ENCODE measurements around the gene KAZN.

Gene KAZN

DNA sequence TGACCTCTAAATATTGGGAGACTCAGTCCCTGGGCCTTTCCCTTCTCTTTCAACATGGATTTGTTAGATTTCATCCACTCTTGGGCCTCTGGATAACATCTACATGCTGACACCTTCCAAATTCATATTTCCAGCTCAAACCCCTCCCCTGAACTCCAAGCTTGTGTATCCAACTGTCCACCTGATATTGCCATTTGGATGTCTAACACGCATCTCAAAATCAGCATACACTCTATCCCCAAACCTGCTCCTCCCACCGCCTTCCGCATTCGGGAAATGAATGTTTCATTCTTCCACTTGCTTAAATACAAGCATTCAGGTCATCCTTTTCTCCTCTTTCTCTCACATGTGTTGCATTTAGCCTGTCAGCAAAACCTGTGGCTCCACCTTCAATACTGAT is 17.5 kb upstream of the KAZN start:
- peaks cover 16% of the 10 kb centered on the region for H3K36me3 Mint-ChIP-seq (ENCODE audit: low read depth)
- no peak overlapping the region for H3K4me3 Mint-ChIP-seq
- peaks cover 7% of the 10 kb centered on the region for H3K27me3 Mint-ChIP-seq (ENCODE audit: low read depth, poor library complexity)

DNA sequence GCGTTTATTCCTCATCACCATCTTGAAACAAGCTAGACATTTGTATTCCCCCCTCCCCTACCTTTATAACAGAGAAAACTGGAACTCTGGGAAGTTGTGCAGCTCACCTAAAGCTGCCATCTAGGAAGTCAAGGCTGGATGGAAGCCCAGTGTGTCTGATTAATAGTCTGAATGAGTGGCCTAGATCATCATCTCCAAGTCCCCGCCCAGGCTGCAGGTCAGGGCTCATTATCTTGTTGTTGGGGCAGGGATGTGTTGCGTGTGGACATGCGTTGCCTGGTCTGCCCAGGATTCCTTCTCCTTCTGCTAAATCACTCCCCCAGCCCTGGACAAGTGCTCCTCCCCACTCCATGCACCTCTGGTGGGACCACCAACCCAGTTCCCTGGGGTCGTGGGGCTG is 14.7 kb upstream of the KAZN start:
- Mint-ChIP-seq H3K4me3 (no peak overlapping the region), H3K27ac (no peak overlapping the region), H3K36me3 (ENCODE audit: low read depth) (peaks cover 16% of the 10 kb centered on the region), H3K4me1 (peaks cover 21% of the 10 kb centered on the region), H3K27me3 (ENCODE audit: low read depth, poor library complexity) (peaks cover 3% of the 10 kb centered on the region), H3K9me3 (peaks cover 33% of the 10 kb centered on the region)
- DNase-seq: no peak
- TF ChIP-seq, protein P1, sequence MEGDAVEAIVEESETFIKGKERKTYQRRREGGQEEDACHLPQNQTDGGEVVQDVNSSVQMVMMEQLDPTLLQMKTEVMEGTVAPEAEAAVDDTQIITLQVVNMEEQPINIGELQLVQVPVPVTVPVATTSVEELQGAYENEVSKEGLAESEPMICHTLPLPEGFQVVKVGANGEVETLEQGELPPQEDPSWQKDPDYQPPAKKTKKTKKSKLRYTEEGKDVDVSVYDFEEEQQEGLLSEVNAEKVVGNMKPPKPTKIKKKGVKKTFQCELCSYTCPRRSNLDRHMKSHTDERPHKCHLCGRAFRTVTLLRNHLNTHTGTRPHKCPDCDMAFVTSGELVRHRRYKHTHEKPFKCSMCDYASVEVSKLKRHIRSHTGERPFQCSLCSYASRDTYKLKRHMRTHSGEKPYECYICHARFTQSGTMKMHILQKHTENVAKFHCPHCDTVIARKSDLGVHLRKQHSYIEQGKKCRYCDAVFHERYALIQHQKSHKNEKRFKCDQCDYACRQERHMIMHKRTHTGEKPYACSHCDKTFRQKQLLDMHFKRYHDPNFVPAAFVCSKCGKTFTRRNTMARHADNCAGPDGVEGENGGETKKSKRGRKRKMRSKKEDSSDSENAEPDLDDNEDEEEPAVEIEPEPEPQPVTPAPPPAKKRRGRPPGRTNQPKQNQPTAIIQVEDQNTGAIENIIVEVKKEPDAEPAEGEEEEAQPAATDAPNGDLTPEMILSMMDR (IDR thresholded peaks at IDR 0.05): no peak

More for the DNA sequence above, 17.5 kb upstream of the KAZN start:
- DNase-seq: no peak
- no peak overlapping the region for H3K27ac Mint-ChIP-seq
- peaks cover 38% of the 10 kb centered on the region for H3K9me3 Mint-ChIP-seq
- TF ChIP-seq, protein P1 (IDR thresholded peaks at IDR 0.05): no peak
- peaks cover 8% of the 10 kb centered on the region for H3K4me1 Mint-ChIP-seq

DNA sequence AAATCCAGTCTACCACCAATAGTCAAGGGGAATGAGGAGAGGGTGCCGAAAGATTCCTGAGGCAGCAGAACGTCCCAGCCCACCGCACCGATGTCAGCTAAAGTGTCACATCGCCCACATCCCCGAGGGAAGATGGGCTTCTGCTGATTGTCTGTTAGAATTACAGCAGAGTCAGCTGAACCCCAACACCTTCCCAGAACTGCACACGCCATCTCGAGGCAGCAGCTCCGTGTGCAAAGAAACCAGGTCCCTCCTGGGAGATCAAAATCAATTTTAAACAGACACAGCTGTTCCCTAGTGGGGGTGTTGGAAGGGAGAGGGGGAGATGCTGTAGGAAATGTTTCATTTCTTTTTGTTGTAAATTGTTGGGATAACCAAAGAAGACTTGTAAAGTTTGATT is 12.8 kb upstream of the KAZN start:
- H3K4me1 Mint-ChIP-seq: peaks cover 40% of the 10 kb centered on the region
- TF ChIP-seq, protein P1 (IDR thresholded peaks at IDR 0.05): no peak
- peaks cover 30% of the 10 kb centered on the region for H3K9me3 Mint-ChIP-seq
- no peak overlapping the region for H3K4me3 Mint-ChIP-seq
- H3K27ac Mint-ChIP-seq: peak overlapping the region; percentile 82
- DNase-seq: no peak
- peaks cover 13% of the 10 kb centered on the region for H3K36me3 Mint-ChIP-seq (ENCODE audit: low read depth)
- peaks cover 3% of the 10 kb centered on the region for H3K27me3 Mint-ChIP-seq (ENCODE audit: low read depth, poor library complexity)

DNA sequence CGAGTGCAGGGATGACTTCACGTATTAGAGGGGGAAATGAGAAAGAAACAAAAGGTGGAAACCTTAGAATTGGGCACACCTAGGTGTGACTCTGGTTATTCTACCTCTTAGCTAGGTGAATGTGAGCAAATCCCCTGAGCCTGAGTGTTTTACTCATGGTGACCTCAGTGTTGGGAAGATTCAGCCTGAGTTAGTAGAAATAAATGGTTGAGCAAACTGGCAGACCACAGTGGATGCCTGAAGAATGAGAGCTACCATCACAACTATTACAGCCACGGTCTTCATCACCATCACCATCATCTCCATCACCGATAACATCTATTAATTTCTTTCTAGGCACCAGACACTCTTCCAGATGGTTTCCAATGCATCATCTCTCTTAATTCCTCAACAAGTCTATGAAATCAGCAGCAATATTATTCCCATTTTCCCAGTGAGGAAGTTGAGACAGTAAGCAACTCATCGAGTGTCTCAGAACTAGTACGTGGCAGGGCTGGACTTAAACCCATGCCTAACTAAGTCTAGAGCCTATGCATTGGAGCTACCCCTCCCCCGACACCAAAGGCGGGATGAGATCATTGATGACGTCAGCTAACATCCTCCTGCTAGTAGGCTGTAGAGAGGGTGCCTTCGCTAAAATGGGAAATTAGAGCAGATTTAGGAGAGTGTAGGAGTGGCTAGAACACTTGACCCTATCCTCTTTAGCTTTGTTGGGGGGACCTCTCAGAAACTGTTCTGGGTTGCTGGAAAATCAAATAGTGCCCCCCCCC is 7.9 kb upstream of the KAZN start:
- peaks cover 2% of the 10 kb centered on the region for H3K27me3 Mint-ChIP-seq (ENCODE audit: low read depth, poor library complexity)
- no peak overlapping the region for H3K4me3 Mint-ChIP-seq
- H3K9me3 Mint-ChIP-seq: no peaks in the 10 kb centered on the region
- peak overlapping the region; percentile 56 for H3K27ac Mint-ChIP-seq
- H3K36me3 Mint-ChIP-seq (ENCODE audit: low read depth): no peaks in the 10 kb centered on the region
- peaks cover 73% of the 10 kb centered on the region for H3K4me1 Mint-ChIP-seq
- no peak for DNase-seq
- TF ChIP-seq, protein P1 (IDR thresholded peaks at IDR 0.05): no peak

DNA sequence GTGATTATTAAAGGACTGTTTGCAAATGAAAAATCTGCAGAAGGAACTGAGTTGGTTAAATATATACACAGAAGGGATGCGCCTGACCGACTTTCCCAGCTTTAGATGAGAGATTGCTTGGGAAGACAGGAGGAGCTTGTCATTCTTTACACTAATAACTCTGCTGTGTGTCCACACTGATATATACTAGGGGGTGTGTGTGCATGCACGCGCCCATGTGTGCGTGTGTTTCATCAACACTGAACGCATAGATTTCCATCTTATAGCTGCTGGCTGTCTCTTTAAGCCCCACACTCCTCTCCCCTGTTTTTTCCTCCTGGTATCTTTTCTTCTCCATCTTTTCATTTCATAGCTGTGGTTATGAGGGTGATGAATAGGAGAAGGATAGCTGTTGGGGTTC is 6.9 kb upstream of the KAZN start:
- Mint-ChIP-seq H3K4me3 (no peak overlapping the region), H3K4me1 (peaks cover 73% of the 10 kb centered on the region), H3K9me3 (no peaks in the 10 kb centered on the region), H3K36me3 (ENCODE audit: low read depth) (no peaks in the 10 kb centered on the region), H3K27me3 (ENCODE audit: low read depth, poor library complexity) (peaks cover 2% of the 10 kb centered on the region), H3K27ac (peak overlapping the region; percentile 64)
- DNase-seq: no peak
- TF ChIP-seq, protein P1 (IDR thresholded peaks at IDR 0.05): no peak

All from nephron progenitor cell (in vitro differentiated cells).